GM10847 (cell line): ENCODE data around the gene AGTRAP.

Experiments
- POLR2A ChIP-seq: IDR thresholded peaks from 2 replicates; pipeline ENCODE4 v1.6.1; 2011; ENCODE audit not compliant: insufficient read length; ENCODE audit errors: extremely low read depth

AGTRAP gene

GRCh38 chr1:11779715-11780379 lies 43.9 kb downstream of the AGTRAP start:
- TF ChIP-seq POLR2A: no peak

- TF ChIP-seq POLR2A: no peak
Observed at GRCh38 chr1:11780380-11781147, 44.6 kb downstream of the AGTRAP start.

- TF ChIP-seq POLR2A: no peak
Observed at GRCh38 chr1:11781297-11781696, 45.4 kb downstream of the AGTRAP start.

- TF ChIP-seq POLR2A: no peak
Observed at GRCh38 chr1:11782127-11782708, 46.3 kb downstream of the AGTRAP start.

GRCh38 chr1:11783556-11783955 lies 47.6 kb downstream of the AGTRAP start:
- no peak for TF ChIP-seq POLR2A

GRCh38 chr1:11784256-11784992 lies 48.5 kb downstream of the AGTRAP start:
- TF ChIP-seq POLR2A: no peak

GRCh38 chr1:11784993-11785769 lies 49.2 kb downstream of the AGTRAP start:
- TF ChIP-seq POLR2A: no peak

GRCh38 chr1:11786168-11786567 lies 50.2 kb downstream of the AGTRAP start:
- no peak for TF ChIP-seq POLR2A

- no peak for TF ChIP-seq POLR2A
Observed at GRCh38 chr1:11787251-11787803, 51.4 kb downstream of the AGTRAP start.

- no peak for TF ChIP-seq POLR2A
Observed at GRCh38 chr1:11787804-11788436, 52.0 kb downstream of the AGTRAP start.

GRCh38 chr1:11788549-11789053 lies 52.7 kb downstream of the AGTRAP start:
- no peak for TF ChIP-seq POLR2A

GRCh38 chr1:11789126-11790067 lies 53.5 kb downstream of the AGTRAP start:
- TF ChIP-seq POLR2A: no peak
